Ishikawa (cell line): Measurements from ENCODE around the gene PRRX2.

Experiments used
- CEBPB ChIP-seq: IDR thresholded peaks from 2 replicates; pipeline ENCODE4 v1.6.1; 2012
- CREB1 ChIP-seq: IDR thresholded peaks from 2 replicates; pipeline ENCODE4 v1.6.1; 2012; ENCODE audit warnings: low read depth
- EGR1 ChIP-seq: IDR thresholded peaks from 2 replicates; pipeline ENCODE4 v1.6.1; 2012
- EP300 ChIP-seq: IDR thresholded peaks from 2 replicates; pipeline ENCODE4 v1.6.1; 2012; ENCODE audit warnings: borderline replicate concordance
- FOXM1 ChIP-seq: IDR thresholded peaks from 2 replicates; pipeline ENCODE4 v1.6.1; 2012; ENCODE audit warnings: low read depth, borderline replicate concordance
- MAX ChIP-seq: IDR thresholded peaks from 2 replicates; pipeline ENCODE4 v1.6.1; 2012
- NFIC ChIP-seq: IDR thresholded peaks from 2 replicates; pipeline ENCODE4 v1.6.1; 2012
- RAD21 ChIP-seq: IDR thresholded peaks from 2 replicates; pipeline ENCODE4 v1.6.1; 2012; ENCODE audit warnings: low read depth
- REST ChIP-seq: IDR thresholded peaks from 2 replicates; pipeline ENCODE4 v1.6.1; 2012; ENCODE audit warnings: low read depth, mild to moderate bottlenecking
- TAF1 ChIP-seq: IDR thresholded peaks from 2 replicates; pipeline ENCODE4 v1.6.1; 2012; ENCODE audit warnings: low read depth, mild to moderate bottlenecking
- TCF12 ChIP-seq: IDR thresholded peaks from 2 replicates; pipeline ENCODE4 v1.6.1; 2012; ENCODE audit warnings: low read depth
- TEAD4 ChIP-seq: IDR thresholded peaks from 2 replicates; pipeline ENCODE4 v1.6.1; 2012
- USF1 ChIP-seq: IDR thresholded peaks from 2 replicates; pipeline ENCODE4 v1.6.1; 2012
- YY1 ChIP-seq: IDR thresholded peaks from 2 replicates; pipeline ENCODE4 v1.6.1; 2012; ENCODE audit warnings: low read depth
- ZBTB7A ChIP-seq: IDR thresholded peaks from 2 replicates; pipeline ENCODE4 v1.6.1; 2012; ENCODE audit warnings: low read depth

PRRX2 gene

GRCh38 chr9:129649726-129650679 lies 15.4 kb upstream of the PRRX2 start:
- TF ChIP-seq EP300 (no peak), FOXM1 (no peak), TAF1 (no peak), TEAD4 (no peak), CEBPB (no peak), REST (no peak)

- no peak for TF ChIP-seq EGR1
- no peak for TF ChIP-seq MAX
- no peak for TF ChIP-seq FOXM1
- no peak for TF ChIP-seq YY1
- no peak for TF ChIP-seq TEAD4
- no peak for TF ChIP-seq RAD21
- TF ChIP-seq CEBPB: no peak
- TF ChIP-seq REST: no peak
- no peak for TF ChIP-seq TAF1
- no peak for TF ChIP-seq EP300
Measured at GRCh38 chr9:129650680-129651235, 14.7 kb upstream of the PRRX2 start.

- no peak for TF ChIP-seq TCF12
- TF ChIP-seq RAD21: no peak
- TF ChIP-seq CREB1: no peak
- TF ChIP-seq FOXM1: no peak
- no peak for TF ChIP-seq EP300
- TF ChIP-seq REST: no peak
- TF ChIP-seq MAX: no peak
- no peak for TF ChIP-seq NFIC
- no peak for TF ChIP-seq USF1
- TF ChIP-seq ZBTB7A: no peak
- no peak for TF ChIP-seq EGR1
- no peak for TF ChIP-seq YY1
- no peak for TF ChIP-seq CEBPB
- TF ChIP-seq TEAD4: no peak
- no peak for TF ChIP-seq TAF1
Measured at GRCh38 chr9:129653823-129654553, 11.5 kb upstream of the PRRX2 start.

DNA sequence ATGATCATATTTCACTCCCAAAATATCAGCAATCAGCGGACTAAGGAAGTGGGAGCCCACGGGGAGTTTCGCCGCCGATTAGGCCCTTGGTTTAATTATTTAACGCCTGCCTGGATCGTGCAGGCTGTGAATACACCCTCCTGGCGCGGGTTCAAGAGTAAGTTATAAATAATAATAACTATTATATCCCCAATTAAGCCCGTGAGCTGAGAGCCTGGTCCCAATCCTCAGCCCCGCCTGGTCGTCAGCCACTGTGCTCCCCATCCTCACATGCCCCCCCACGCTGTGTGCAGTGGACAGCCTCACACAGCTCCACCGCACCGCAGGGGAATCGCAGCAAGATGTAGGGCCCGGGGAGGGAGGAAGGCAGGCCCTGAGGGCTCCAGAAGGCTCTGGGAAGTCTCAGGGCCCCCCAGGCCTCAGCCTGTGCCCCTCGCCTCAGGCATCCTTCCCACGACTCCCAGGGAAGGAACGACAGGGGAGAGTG lies 10.8 kb upstream of the PRRX2 start:
- TF ChIP-seq NFIC: no peak
- TF ChIP-seq RAD21: no peak
- no peak for TF ChIP-seq ZBTB7A
- TF ChIP-seq TEAD4: no peak
- TF ChIP-seq REST: no peak
- no peak for TF ChIP-seq CREB1
- TF ChIP-seq USF1: no peak
- no peak for TF ChIP-seq FOXM1
- TF ChIP-seq CEBPB: no peak
- TF ChIP-seq TCF12: no peak
- TF ChIP-seq YY1: no peak
- no peak for TF ChIP-seq MAX
- no peak for TF ChIP-seq EGR1
- no peak for TF ChIP-seq EP300
- TF ChIP-seq TAF1: no peak
